ENCODE results near the gene LSM3.

GRCh38 chr3:14181253-14181652, 2.6 kb downstream of the LSM3 start:
- TF ChIP-seq CTCF (IDR thresholded peaks at IDR 0.05) (no peak), REST (IDR thresholded peaks at IDR 0.05; ENCODE audit: insufficient read depth in 1 of 2, low read depth in 2 of 2, low read length in 1 of 2) (no peak)
